ENCODE measurements around the gene ARHGAP45.

- no peak for TF ChIP-seq CTCF (IDR thresholded peaks at IDR 0.05)
- TF ChIP-seq POLR2A (IDR thresholded peaks at IDR 0.05) = no peak
- no peak for TF ChIP-seq EP300 (IDR thresholded peaks at IDR 0.05)
These were observed 68.5 kb downstream of the ARHGAP45 start for GRCh38 chr19:1135454-1135853.

Data from suprapubic skin (tissue), 3 donors.